Esophagus mucosa (tissue), 1 donor: Measurements from ENCODE around the gene TMEM170A. TPM values are rescaled to one million over a fixed set of nuclear protein-coding genes. Genes with fewer than 3 reads are reported as not detected.

ENCODE experiments used
- ATAC-seq: fragments of 200-7000 bp; cut with Tn5 transposase; one replicate; pipeline ENCODE4 v1.9.1; 2020
- total RNA-seq: library from RNA; stranded (reverse); gene quantifications from one replicate; pipeline ENCODE4 v1.2.4, GENCODE V29; 2023
- donor health status: DM: yes; HTN: yes; CAD: no.

Gene TMEM170A
- total RNA-seq, 1 donor from 2014 or later, result 11.1 TPM

GRCh38 chr16:75401691-75402090 is 62.8 kb downstream of the TMEM170A start:
- no peak for ATAC-seq

GRCh38 chr16:75398333-75398732 is 66.2 kb downstream of the TMEM170A start:
- ATAC-seq, result no peak

- ATAC-seq, result no peak
Measured at GRCh38 chr16:75394941-75395340, 69.5 kb downstream of the TMEM170A start.

Other genes starting within 250 kb of the TMEM170A start
- 0.44 TPM for gene CTRB1, start 245.7 kb downstream of the TMEM170A start, total RNA-seq
- gene BCAR1, start 213.1 kb downstream of the TMEM170A start, total RNA-seq, result 33.0 TPM
- 33.5 TPM for gene CFDP1, start 31.2 kb downstream of the TMEM170A start, total RNA-seq
- 4.6 TPM for gene CHST6, start 30.8 kb upstream of the TMEM170A start, total RNA-seq
- gene CHST5, start 71.4 kb upstream of the TMEM170A start, total RNA-seq, result not detected
- 3.1 TPM for gene TMEM231, start 91.6 kb upstream of the TMEM170A start, total RNA-seq
- 47.7 TPM for gene GABARAPL2, start 101.7 kb upstream of the TMEM170A start, total RNA-seq
- gene ADAT1, start 158.6 kb upstream of the TMEM170A start, total RNA-seq, result 25.5 TPM
- gene KARS1, start 183.0 kb upstream of the TMEM170A start, total RNA-seq, result 91.9 TPM
- 23.4 TPM for gene TERF2IP, start 183.1 kb upstream of the TMEM170A start, total RNA-seq
- not detected for gene CPHXL2, start 212.3 kb upstream of the TMEM170A start, total RNA-seq
- gene DUXB, start 236.8 kb upstream of the TMEM170A start, total RNA-seq, result not detected